Amniotic epithelial cell (primary cell): ENCODE data around the gene RGS8.

ENCODE experiments used
- DNase-seq: peaks from one replicate; pipeline ENCODE4 v3.0.0-alpha.2; 2010; ENCODE audit warnings: low read depth

Gene RGS8

GRCh38 chr1:182671750-182672486 lies 12.5 kb downstream of the RGS8 start:
- DNase-seq, result no peak

DNA sequence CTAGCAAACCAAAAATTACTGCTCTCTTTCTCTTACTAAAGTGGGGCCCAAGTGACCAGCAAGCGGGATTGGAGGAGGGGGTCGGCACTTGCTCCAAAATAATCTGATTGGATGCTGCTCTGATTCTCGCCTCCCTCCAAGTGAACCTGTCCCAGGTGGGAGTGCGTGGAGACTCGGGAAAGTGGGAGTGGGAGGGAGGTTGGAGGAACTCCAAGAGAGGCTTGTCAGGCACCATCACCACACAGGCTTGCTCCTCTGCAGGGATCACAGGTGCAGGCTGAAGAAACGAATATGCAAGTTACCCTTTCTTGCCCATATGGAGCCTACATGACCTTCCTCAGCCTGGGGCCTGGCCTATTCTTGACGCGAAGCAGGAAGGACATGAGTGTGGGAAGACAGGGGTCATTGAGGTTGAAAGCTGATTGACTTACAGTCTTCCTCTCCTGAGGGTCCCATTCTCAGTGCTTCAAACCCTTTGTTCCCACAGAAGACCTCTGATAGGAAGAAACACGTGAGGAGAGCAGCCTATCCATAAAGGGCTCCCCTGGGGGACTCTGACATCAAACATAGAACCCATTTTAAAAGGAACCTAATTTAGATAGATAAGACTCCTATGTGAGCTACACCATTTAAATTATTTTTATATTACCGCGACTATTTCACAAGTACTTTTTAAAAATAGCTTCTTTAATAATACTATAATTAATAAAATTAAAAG lies 14.2 kb downstream of the RGS8 start:
- DNase-seq, result no peak

DNA sequence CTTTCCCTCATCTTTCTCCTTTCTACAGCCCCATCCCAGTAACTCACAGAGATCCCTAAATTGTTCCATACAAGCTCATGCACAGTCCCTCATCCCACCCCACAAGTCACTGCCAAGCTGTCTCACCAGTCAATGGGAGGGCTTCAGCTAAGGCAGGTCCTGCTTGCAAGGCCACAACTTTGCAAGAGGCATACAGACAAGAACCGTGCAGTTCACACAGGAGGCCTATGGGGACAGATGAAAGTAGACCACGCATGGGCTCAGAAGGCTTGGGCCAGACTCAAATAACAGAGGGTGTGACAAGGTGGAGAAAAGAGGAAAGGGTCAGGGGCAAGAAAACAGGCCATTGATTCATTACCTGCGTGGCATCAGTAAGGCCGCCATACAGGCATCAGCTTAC lies 15.1 kb downstream of the RGS8 start:
- no peak for DNase-seq

GRCh38 chr1:182668521-182669054 lies 15.8 kb downstream of the RGS8 start:
- DNase-seq, result no peak

- DNase-seq, result no peak
Measured at GRCh38 chr1:182667848-182668505, 16.4 kb downstream of the RGS8 start.

- no peak for DNase-seq
Measured at GRCh38 chr1:182666706-182667105, 17.7 kb downstream of the RGS8 start.

DNA sequence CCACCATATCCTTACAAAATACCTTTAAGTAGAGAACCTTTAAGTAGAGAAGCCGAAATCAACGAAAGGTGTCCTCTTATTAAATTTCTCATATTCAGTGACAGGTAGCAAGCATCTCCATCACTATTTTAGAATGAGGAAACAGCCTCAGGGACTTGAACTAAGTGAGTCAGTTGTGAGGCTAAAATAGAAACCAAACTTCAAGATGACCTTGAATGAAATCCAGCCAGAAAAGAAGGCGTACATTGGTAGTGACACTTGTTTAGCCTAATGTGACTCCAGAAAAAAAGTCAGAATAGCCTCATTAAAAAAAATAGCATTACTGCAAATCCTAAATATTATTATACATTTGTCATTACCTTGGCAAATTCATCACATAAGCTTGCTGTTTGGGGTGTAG lies 20.1 kb downstream of the RGS8 start:
- DNase-seq, result no peak

GRCh38 chr1:182662956-182663355 lies 21.4 kb downstream of the RGS8 start:
- no peak for DNase-seq

GRCh38 chr1:182662121-182662890 lies 22.1 kb downstream of the RGS8 start:
- DNase-seq, result no peak

DNA sequence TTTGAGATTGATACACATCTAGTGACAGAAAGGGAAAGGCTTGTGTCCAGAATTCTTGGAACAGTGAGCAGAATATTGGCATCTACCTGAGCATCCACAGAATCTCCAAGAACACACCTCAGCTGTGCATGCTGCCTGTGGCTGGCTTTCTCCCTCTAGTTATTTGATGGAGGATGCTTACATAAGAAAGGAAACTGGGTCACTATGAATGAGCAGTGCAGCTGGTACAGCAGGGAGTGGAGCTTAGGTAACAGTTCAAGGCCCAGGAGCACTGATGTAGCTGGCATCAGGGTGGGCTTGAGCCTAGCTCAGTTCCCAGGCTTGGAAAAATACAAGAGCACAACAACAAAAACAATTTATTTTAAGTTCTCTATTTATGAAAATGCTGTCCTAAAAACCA lies 26.3 kb downstream of the RGS8 start:
- DNase-seq, result no peak

DNA sequence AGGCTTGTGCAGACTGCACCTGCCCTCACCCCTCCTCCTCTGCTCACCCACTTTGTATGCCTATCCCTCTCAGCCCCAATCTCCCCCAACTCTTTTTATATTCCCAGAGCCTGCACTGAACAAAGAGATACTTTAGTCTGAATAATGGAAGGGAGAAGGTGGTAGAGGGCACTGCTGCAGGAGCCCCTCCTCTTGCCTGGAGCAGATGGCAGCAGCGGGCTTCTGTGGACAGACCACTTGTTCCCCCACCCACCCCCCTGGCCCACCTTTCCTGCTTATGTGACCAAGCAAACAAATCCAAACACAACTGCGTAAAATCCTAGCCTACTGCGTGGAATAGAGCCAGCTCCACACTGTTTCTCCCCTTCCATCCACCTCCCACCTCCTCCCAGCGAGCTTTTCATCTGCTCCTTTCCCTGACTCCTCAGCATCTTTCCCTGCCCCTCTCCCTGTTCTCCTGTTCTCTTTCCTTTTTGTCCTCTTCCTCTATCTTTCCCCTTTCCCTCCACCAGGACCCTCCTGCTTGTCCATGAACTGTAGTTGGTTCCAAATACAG lies 27.5 kb downstream of the RGS8 start:
- DNase-seq, result no peak

DNA sequence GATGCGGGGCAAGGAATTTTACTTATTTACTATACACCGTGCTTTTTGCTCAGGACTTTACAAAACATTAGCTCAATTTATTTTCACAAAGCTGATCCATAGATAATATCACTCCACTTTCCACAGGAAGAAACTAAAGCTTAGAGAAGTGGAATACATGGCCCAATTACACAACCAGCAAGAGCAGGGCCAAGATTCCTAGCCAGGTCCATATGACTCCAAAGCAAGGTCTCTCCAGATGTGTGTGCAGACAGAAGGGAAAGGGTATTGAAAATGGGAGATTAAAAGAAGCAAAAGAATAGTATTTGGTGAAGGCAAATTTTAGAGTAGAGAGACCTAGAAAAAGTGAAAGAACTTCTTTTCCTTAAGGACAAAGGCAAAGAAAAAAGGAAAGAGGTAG lies 30.4 kb downstream of the RGS8 start:
- no peak for DNase-seq

DNA sequence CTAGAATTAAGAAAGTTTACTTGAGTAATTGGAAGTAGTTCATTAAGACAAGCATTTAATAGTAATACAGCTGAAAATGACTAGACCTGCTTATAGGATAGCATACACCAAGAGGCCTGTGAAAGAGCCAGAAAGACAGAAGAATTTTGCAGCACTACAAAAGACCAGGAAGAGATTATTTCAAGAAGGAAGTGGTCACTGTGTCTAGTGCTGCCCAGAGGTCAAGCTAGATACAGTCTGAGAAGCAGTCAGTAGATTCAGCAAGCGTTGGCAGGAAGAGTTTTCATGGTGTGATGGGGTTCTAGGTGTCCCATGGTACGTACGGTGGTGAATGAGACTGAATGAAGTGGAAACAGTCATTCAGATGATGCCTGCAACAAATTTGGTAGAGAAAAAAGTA lies 31.5 kb downstream of the RGS8 start:
- no peak for DNase-seq

GRCh38 chr1:182651339-182651724 lies 33.1 kb downstream of the RGS8 start:
- no peak for DNase-seq

GRCh38 chr1:182650678-182651338 lies 33.6 kb downstream of the RGS8 start:
- no peak for DNase-seq

GRCh38 chr1:182649041-182649440 lies 35.3 kb downstream of the RGS8 start:
- DNase-seq, result no peak

- no peak for DNase-seq
Measured at GRCh38 chr1:182646739-182647138, 37.6 kb downstream of the RGS8 start.

- no peak for DNase-seq
Measured at GRCh38 chr1:182644886-182645285, 39.5 kb downstream of the RGS8 start.

DNA sequence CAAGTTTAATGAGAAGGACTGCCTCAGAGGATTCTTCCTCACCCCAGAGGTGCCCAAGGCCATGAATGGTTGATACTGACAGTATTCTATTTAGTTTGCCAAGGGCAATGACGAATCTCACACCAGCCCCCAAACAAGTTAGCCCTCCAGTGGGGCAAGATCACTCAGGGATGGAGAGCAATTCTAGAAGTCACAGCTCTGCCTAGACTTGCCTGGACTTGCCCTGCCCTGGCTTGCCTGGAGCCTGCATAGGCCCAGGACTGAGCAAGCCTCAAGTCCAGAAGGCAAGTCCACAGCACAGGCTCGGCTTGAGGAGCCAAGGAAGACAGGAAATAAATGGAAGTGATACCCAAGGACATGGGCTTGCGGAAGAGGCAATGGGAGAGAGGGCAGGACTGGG lies 40.7 kb downstream of the RGS8 start:
- DNase-seq, result no peak

DNA sequence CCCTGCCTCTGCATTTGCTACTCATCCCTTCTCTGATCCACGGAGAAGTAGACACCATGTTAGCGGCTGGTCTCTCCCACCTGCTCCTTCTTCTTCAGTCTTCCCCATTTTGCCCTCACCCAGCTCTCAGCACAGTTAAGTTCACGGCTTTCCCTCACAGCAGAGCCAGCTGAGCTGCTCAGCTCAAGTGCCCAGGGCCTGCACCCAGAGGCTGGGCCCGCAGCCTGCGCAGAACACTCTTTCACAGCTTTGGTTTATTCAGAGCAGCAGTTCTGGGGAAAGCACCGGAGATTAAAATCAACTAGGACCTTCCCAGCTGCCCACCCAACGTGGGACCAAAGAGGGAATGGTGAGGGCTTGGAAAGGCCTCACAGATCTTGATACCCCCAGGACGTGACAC lies 41.9 kb downstream of the RGS8 start:
- no peak for DNase-seq

DNA sequence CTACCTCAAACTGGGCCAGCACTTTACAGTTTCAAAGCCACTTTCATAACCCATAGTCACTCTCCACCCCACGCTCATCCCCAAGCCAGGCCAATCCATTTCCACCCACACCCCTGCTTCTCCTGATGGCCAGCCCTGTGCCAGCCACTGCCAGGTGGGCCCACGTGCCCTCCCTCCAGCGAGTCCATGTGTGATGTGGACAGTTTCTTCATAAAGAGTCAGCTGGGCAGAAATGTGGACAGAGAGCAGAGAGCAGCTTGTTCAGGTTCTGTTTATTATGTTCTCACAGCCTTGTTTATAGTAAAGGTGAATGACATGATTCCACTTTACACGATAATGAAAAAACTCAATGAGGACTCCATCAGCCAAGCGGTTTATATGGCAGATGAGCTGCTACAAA lies 42.8 kb downstream of the RGS8 start:
- DNase-seq, result no peak
